Liver (tissue), 9 donors: ENCODE measurements around the gene PTRHD1. TPM values are rescaled to one million over a fixed set of nuclear protein-coding genes. Genes with fewer than 3 reads are reported as not detected.
"Not testable (repeated sequence)": the region's sequence is repeated elsewhere in the genome, so short reads cannot be mapped to it uniquely, and the experiment has no call there.

Experiments
- DNase-seq: peaks from one replicate; pipeline ENCODE4 v3.0.0-alpha.2; 2017; ENCODE audit warnings: low spot score
- H3K27ac ChIP-seq, 2 donors: one replicate each; pipeline ENCODE4 v1.7.0; 2013; ENCODE audit warnings: inconsistent platforms in 2 of 2, low read length in 2 of 2, control low read depth in 1 of 2, low read depth in 1 of 2, mild to moderate bottlenecking in 1 of 2
- H3K27me3 ChIP-seq, 4 donors: one replicate each; pipeline versions ENCODE4 v1.6.1 to v1.7.0; 2013; ENCODE audit warnings: low read length in 3 of 4, inconsistent platforms in 1 of 4, mild to moderate bottlenecking in 1 of 4, moderate library complexity in 1 of 4; ENCODE audit not compliant: control insufficient read depth in 4 of 4, insufficient read depth in 4 of 4
- H3K36me3 ChIP-seq, 4 donors: one replicate each; pipeline versions ENCODE4 v1.6.1 to v1.7.0; 2013; ENCODE audit warnings: low read length in 3 of 4, mild to moderate bottlenecking in 3 of 4, low read depth in 1 of 4, moderate library complexity in 1 of 4; ENCODE audit not compliant: control insufficient read depth in 4 of 4, insufficient read depth in 3 of 4
- H3K4me1 ChIP-seq, 4 donors: one replicate each; pipeline versions ENCODE4 v1.6.1 to v1.7.0; 2013; ENCODE audit warnings: low read length in 3 of 4, mild to moderate bottlenecking in 3 of 4, moderate library complexity in 1 of 4; ENCODE audit not compliant: control insufficient read depth in 4 of 4, insufficient read depth in 4 of 4
- H3K4me3 ChIP-seq, 3 donors: one replicate each; pipeline versions ENCODE4 v1.6.1 to v1.7.0; 2013; ENCODE audit warnings: low read length in 3 of 3, control low read depth in 1 of 3, low read depth in 1 of 3, mild to moderate bottlenecking in 1 of 3
- H3K9ac ChIP-seq, 2 donors: one replicate each; pipeline ENCODE4 v1.7.0; 2013; ENCODE audit warnings: low read length in 2 of 2, mild to moderate bottlenecking in 2 of 2, moderate library complexity in 2 of 2, control low read depth in 1 of 2, low read depth in 1 of 2
- H3K9me3 ChIP-seq, 4 donors: one replicate each; pipeline versions ENCODE4 v1.6.1 to v1.7.0; 2013; ENCODE audit warnings: low read length in 3 of 4; ENCODE audit not compliant: control insufficient read depth in 4 of 4
- ATF3 ChIP-seq: IDR thresholded peaks from 2 replicates; pipeline ENCODE4 v1.6.1; 2016; ENCODE audit warnings: antibody characterized with exemption
- EGR1 ChIP-seq, 2 donors: IDR thresholded peaks; 2 replicates each; pipeline ENCODE4 v1.6.1; 2016 to 2018; ENCODE audit warnings: antibody characterized with exemption in 2 of 2, low read depth in 2 of 2
- FOXA1 ChIP-seq: IDR thresholded peaks from 2 replicates; pipeline ENCODE4 v1.6.1; 2016; ENCODE audit warnings: antibody characterized with exemption
- GABPA ChIP-seq, 2 donors: IDR thresholded peaks in 1 of 2; conservative IDR thresholded peaks in 1 of 2; 2 replicates each; pipeline ENCODE4 v1.6.1; 2016; ENCODE audit warnings: antibody characterized with exemption in 2 of 2, mild to moderate bottlenecking in 1 of 2, moderate library complexity in 1 of 2
- HNF4G ChIP-seq: IDR thresholded peaks from 2 replicates; pipeline ENCODE4 v1.6.1; 2016; ENCODE audit warnings: antibody characterized with exemption
- MAX ChIP-seq: IDR thresholded peaks from 2 replicates; pipeline ENCODE4 v1.6.1; 2016; ENCODE audit warnings: antibody characterized with exemption
- NR2F2 ChIP-seq: IDR thresholded peaks from 2 replicates; pipeline ENCODE4 v1.6.1; 2016; ENCODE audit warnings: antibody characterized with exemption
- SP1 ChIP-seq: IDR thresholded peaks from 2 replicates; pipeline ENCODE4 v1.6.1; 2018; ENCODE audit warnings: antibody characterized with exemption, mild to moderate bottlenecking
- YY1 ChIP-seq: IDR thresholded peaks from 2 replicates; pipeline ENCODE4 v1.6.1; 2016; ENCODE audit warnings: antibody characterized with exemption, mild to moderate bottlenecking
- ZBTB33 ChIP-seq: IDR thresholded peaks from 2 replicates; pipeline ENCODE4 v1.6.1; 2016; ENCODE audit warnings: antibody characterized with exemption
- WGBS: extraction: QIAGEN DNeasy Blood & Tissue Kit; methylation state at CpG from one replicate; pipeline ENCODE4 v1.1.7; 2013; 5-methylcytosine and 5-hydroxymethylcytosine counted together
- polyA plus RNA-seq, 2 donors: library from polyadenylated mRNA; stranded (reverse) in 1 of 2; unstranded in 1 of 2; fragments of 200-250 nt in 1 of 2; fragments of >200 nt in 1 of 2; fragmentation: Nextera tagmentation in 1 of 2; extraction: Ambion mirVana in 1 of 2; gene quantifications; one replicate each; pipeline versions ENCODE4 v1.2.1 to v1.2.3, GENCODE V29; 2013 to 2015
- total RNA-seq, 2 donors: library from RNA; depleted of rRNA; stranded (reverse); fragments of >200 nt; gene quantifications; one replicate each; pipeline ENCODE4 v1.2.3, GENCODE V29; 2014
- donor health status: healthy.
- donor health status: healthy.
- donor health status: healthy.
- donor health status: healthy.
- donor health status: healthy.

Gene PTRHD1
- total and polyA plus RNA-seq, 4 donors, result 9.9 to 50.9 (median 20.7) TPM

GRCh38 chr2:24837996-24838513 lies 44.9 kb upstream of the PTRHD1 start (continued):
- TF ChIP-seq GABPA (IDR thresholded peaks at IDR 0.05 in 1 of 2, conservative IDR thresholded peaks at IDR 0.05 in 1 of 2), result no peak
- no peak for TF ChIP-seq FOXA1
- TF ChIP-seq EGR1 (IDR thresholded peaks at IDR 0.05; ENCODE audit: low read depth in 2 of 2), result no peak
- TF ChIP-seq YY1, result no peak
- no peak for TF ChIP-seq ZBTB33
- no peak for TF ChIP-seq SP1
- TF ChIP-seq NR2F2, result no peak

- Histone ChIP-seq H3K4me1 (no peaks in the 10 kb centered on the region), H3K36me3 (peaks cover 0 to 3% (median 0%) of the 10 kb centered on the region in 4 donors), H3K4me3 (no peak overlapping the region), H3K9me3 (no peaks in the 10 kb centered on the region), H3K9ac (no peak overlapping the region), H3K27ac (no peak overlapping the region), H3K27me3 (no peaks in the 10 kb centered on the region)
- 94% methylated on average over 9 of the region's 9 CpGs for WGBS
- TF ChIP-seq SP1 (no peak), HNF4G (no peak), GABPA (IDR thresholded peaks at IDR 0.05 in 1 of 2, conservative IDR thresholded peaks at IDR 0.05 in 1 of 2) (no peak), YY1 (no peak), NR2F2 (no peak)
- no peak for DNase-seq
Observed at GRCh38 chr2:24836706-24837105, 43.5 kb upstream of the PTRHD1 start.

GRCh38 chr2:24836206-24836605 lies 43.0 kb upstream of the PTRHD1 start:
- 96% methylated on average over 8 of the region's 8 CpGs for whole genome bisulfite sequencing
- DNase-seq, result no peak

GRCh38 chr2:24835411-24835810 lies 42.2 kb upstream of the PTRHD1 start:
- DNase-seq, H3K36me3 ChIP-seq, H3K9ac ChIP-seq, H3K27me3 ChIP-seq, H3K9me3 ChIP-seq, H3K27ac ChIP-seq, H3K4me3 ChIP-seq, H3K4me1 ChIP-seq: not testable (repeated sequence)
- whole genome bisulfite sequencing, result 89% methylated on average over 8 of the region's 8 CpGs

More at GRCh38 chr2:24836206-24836605, 43.0 kb upstream of the PTRHD1 start:
- Histone ChIP-seq H3K4me3 (no peak overlapping the region), H3K36me3 (peaks cover 0 to 3% (median 0%) of the 10 kb centered on the region in 4 donors), H3K4me1 (no peaks in the 10 kb centered on the region), H3K27ac (no peak overlapping the region), H3K9me3 (no peaks in the 10 kb centered on the region), H3K9ac (no peak overlapping the region), H3K27me3 (no peaks in the 10 kb centered on the region)
- TF ChIP-seq ATF3, result no peak
- TF ChIP-seq MAX, result no peak
